HepG2 (cell line): ENCODE data around the gene AGT. TPM values are rescaled to one million over a fixed set of nuclear protein-coding genes. Genes with fewer than 3 reads are reported as not detected.
A peak's percentile ranks its signal among the peaks of the same experiment; 100 is the strongest.

Source experiments
- FUBP1 ChIP-seq: sonication (generic); formaldehyde crosslinking; IDR thresholded peaks from 2 replicates; pipeline ENCODE4 v1.5.1; 2020; ENCODE audit warnings: missing genetic modification reagents, mild to moderate bottlenecking, borderline replicate concordance
- HES4 ChIP-seq: sonication (generic); formaldehyde crosslinking; IDR thresholded peaks from 2 replicates; pipeline ENCODE4 v1.9.0; 2021; ENCODE audit warnings: mild to moderate bottlenecking, missing genetic modification reagents, borderline replicate concordance
- HIC2 ChIP-seq: sonication (generic); formaldehyde crosslinking; IDR thresholded peaks from 2 replicates; pipeline ENCODE4 v1.9.0; 2022; ENCODE audit warnings: low read depth, missing genetic modification reagents
- HMGXB3 ChIP-seq: sonication (generic); formaldehyde crosslinking; IDR thresholded peaks from 2 replicates; pipeline ENCODE4 v1.4.0; 2020; ENCODE audit warnings: missing genetic modification reagents, borderline replicate concordance
- IRF9 ChIP-seq: sonication (generic); formaldehyde crosslinking; IDR thresholded peaks from 2 replicates; pipeline ENCODE4 v1.8.0; 2022; ENCODE audit warnings: missing genetic modification reagents, mild to moderate bottlenecking, borderline replicate concordance
- LCORL ChIP-seq, 2 experiments: fragments of 450-650 bp in 1 of 2; sonication (generic) in 1 of 2; formaldehyde crosslinking in 1 of 2; IDR thresholded peaks; 2 replicates each; pipeline versions ENCODE4 v1.5.0 to v1.6.1; 2017 to 2020; ENCODE audit warnings: antibody characterized with exemption in 1 of 2, missing genetic modification reagents in 1 of 2
- PLRG1 ChIP-seq: fragments of 450-650 bp; conservative IDR thresholded peaks from 2 replicates; pipeline ENCODE4 v1.6.1; 2016
- ZHX1 ChIP-seq: sonication (generic); formaldehyde crosslinking; IDR thresholded peaks from 2 replicates; pipeline ENCODE4 v1.8.1; 2022; ENCODE audit warnings: low read depth, mild to moderate bottlenecking, missing genetic modification reagents
- ZNF207 ChIP-seq: fragments of 450-650 bp; IDR thresholded peaks from 2 replicates; pipeline ENCODE4 v1.6.1; 2016; ENCODE audit warnings: antibody characterized with exemption, borderline replicate concordance
- ZNF703 ChIP-seq: sonication (generic); formaldehyde crosslinking; IDR thresholded peaks from 2 replicates; pipeline ENCODE4 v1.5.1; 2020; ENCODE audit warnings: missing genetic modification reagents, mild to moderate bottlenecking, moderate library complexity, borderline replicate concordance
- polyA plus RNA-seq, 8 experiments: library from polyadenylated mRNA; depleted of rRNA in 3 of 8; stranded (reverse) in 7 of 8; unstranded in 1 of 8; fragments of >200 nt; fragmentation: Illumina TruSeq in 4 of 8; extraction: Trizol in 4 of 8; gene quantifications; 2 replicates each; pipeline versions ENCODE4 v1.2.1 to v1.2.3, GENCODE V29; 2011 to 2016; ENCODE audit warnings: low read depth in 4 of 8, missing spikeins in 1 of 8, mixed read lengths in 1 of 8; ENCODE audit not compliant: insufficient read depth in 1 of 8
- total RNA-seq, 5 experiments: library from RNA; depleted of rRNA; stranded (reverse); fragments of >200 nt; fragmentation: Illumina TruSeq; extraction: Trizol; gene quantifications; 2 replicates each; pipeline ENCODE4 v1.2.3, GENCODE V29; 2016; ENCODE audit warnings: low read depth in 1 of 5

The AGT gene
- total and polyA plus RNA-seq, 2 of the 13 experiments (the other 11 are each of a cell fraction or from before 2014, with no cell fraction given): 892 to 2,071 TPM

GRCh38 chr1:230713915-230714764, at the start of gene AGT (continued):
- TF ChIP-seq FUBP1 (peak; percentile 71; the same call in 1 of the 2 replicates), ZNF703 (CRISPR knock-in tag) (peak; percentile 83; the same call in 1 of the 2 replicates), HIC2 (CRISPR knock-in tag) (peak; percentile 94), ZHX1 (CRISPR knock-in tag) (peak; percentile 75), HES4 (CRISPR knock-in tag) (peak; percentile 35; the same call in 1 of the 2 replicates), IRF9 (CRISPR knock-in tag) (peak; percentile 83), HMGXB3 (CRISPR knock-in tag) (peak; percentile 81), PLRG1 (no peak), ZNF207 (no peak), LCORL (IDR thresholded peaks at IDR 0.05) (peak; percentile 58; the same call in 1 of the 2 replicates), LCORL (CRISPR knock-in tag; IDR thresholded peaks at IDR 0.05) (peak; percentile 98)
